ENCODE measurements around the gene SMPD2. TPM values are rescaled to one million over a fixed set of nuclear protein-coding genes. Genes with fewer than 3 reads are reported as not detected.

The SMPD2 gene
- total RNA-seq, 4 donors from 2014 or later, result 10.2 to 16.2 (median 10.7) TPM

DNA sequence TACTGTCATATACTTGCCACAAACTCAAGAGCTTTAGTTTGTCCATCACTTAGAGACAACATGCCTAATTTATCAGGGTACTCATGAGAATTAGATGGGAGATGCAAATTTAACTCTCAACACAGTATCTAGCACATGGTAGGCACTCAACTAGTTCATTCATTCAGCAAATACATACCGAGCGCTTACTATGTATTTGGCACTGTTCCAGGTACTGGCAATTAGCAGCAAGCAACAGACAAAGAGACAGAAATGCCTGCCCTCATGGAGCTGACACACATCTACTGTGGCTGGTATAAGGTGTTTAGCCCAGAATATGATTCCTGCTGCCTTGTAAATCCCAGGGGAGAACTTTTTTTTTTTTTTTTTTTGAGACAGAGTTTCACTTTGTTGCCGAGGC is 10.3 kb downstream of the SMPD2 start:
- TF ChIP-seq CTCF (IDR thresholded peaks at IDR 0.05), result no peak
- DNase-seq (ENCODE audit: low spot score) (no peak), ATAC-seq (ENCODE audit: low FRiP score) (no peak)

DNA sequence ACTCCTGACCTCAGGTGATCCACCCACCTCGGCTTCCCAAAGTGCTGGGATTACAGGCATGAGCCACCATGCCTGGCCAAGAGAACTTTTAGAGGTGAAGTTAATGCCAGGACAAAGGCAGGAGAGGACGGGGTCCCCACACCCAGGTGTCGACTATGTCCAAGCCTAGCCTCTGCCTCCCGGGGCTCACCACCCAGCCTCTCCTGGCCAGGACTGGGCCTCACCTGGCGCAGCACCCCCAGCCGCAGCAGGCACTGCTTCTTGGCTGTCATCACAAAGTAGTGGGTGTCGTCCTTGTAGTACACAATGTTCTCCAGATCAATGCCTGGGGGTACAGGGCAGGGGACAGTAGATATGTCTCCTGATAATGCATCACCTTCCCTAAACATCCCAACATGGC is 10.9 kb downstream of the SMPD2 start:
- no peak for TF ChIP-seq CTCF (IDR thresholded peaks at IDR 0.05)
- DNase-seq (ENCODE audit: low spot score), result no peak
- no peak for ATAC-seq (ENCODE audit: low FRiP score)

DNA sequence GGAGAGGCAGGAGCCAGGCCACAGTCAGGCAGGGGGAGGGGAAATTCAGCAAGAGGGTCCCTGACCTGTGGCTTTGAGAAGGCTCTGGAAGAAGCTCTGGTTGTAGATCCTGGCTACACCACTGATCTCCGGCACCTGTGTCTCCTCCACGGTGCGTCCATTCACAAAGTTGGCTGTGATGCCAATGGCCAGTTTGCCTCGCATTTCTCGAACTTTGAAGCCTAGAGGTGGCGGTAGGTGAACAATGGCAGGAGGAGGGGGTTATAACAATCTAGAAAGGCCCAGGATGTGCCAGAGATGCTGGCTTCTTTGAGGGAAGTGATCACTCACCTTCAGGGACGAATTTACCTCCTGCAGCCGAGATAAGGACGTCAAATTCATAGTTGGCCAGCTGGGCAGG is 11.7 kb downstream of the SMPD2 start:
- DNase-seq (ENCODE audit: low spot score), result no peak
- ATAC-seq (ENCODE audit: low FRiP score), result no peak
- no peak for TF ChIP-seq CTCF (IDR thresholded peaks at IDR 0.05)

DNA sequence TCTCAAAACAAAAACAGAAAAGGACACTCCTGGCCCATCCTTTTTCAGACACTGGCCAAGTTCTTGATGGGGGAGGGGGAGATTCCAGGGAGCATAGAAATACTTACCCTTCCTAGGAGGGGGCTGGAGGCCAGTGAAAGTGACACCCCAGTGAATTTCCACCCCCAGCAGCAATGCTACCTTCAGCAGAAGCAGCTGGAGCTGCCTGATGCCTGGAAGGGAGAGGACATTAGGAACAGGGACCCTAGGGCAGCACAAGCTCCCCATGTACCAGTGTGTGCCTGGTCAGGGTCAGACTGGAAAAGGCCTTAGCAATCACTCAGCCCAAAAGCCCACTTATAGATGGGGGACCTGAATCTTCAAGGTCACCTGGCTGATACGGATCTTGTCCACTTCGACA is 12.6 kb downstream of the SMPD2 start:
- no peak for TF ChIP-seq CTCF (IDR thresholded peaks at IDR 0.05)
- DNase-seq (ENCODE audit: low spot score) (no peak), ATAC-seq (ENCODE audit: low FRiP score) (no peak)

DNA sequence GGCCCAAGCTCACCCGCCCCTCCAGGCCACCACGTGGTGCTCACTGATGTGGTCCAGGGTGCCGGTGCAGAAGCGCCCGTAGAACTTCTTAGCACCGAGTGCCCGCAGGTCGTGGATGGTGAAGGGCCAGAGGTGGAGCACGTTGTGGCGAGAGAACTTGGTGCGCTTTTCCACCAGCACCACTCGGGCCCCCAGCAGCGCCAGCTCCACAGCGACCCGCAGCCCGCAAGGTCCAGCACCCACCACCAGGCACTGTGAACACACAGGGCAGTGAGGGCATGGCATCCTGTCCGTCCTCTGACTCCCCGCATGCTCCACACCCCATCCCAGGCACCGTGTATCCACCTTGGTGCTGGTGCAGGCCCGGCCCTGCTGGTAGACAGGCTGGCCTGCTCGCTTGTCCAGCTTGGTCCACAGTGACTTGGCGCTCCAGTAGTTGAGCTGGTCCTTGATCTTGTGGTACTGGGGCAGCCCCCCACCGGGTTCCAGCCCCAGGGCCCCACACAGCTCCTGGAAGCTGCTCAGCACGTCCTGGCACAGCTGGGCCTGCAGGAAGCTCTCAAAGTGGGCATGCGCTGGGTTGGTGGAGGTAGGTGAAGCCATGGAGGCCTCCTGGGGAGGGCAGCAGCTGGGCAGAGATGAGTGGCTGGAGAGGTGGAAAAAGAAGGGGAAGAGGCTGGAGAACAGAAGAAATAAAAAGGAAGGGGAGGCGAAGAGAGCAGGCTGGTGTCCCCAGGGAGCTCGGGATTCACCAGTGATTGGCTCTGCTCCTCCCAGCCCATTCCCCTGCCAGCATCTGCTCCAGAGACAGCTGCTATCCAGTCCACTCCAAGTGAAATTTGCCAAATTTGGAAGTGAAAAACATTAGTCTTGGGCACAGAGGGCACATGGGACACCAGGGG is 13.3 kb downstream of the SMPD2 start:
- DNase-seq (ENCODE audit: low spot score) (no peak), ATAC-seq (ENCODE audit: low FRiP score) (no peak)
- TF ChIP-seq CTCF (IDR thresholded peaks at IDR 0.05), result no peak

DNA sequence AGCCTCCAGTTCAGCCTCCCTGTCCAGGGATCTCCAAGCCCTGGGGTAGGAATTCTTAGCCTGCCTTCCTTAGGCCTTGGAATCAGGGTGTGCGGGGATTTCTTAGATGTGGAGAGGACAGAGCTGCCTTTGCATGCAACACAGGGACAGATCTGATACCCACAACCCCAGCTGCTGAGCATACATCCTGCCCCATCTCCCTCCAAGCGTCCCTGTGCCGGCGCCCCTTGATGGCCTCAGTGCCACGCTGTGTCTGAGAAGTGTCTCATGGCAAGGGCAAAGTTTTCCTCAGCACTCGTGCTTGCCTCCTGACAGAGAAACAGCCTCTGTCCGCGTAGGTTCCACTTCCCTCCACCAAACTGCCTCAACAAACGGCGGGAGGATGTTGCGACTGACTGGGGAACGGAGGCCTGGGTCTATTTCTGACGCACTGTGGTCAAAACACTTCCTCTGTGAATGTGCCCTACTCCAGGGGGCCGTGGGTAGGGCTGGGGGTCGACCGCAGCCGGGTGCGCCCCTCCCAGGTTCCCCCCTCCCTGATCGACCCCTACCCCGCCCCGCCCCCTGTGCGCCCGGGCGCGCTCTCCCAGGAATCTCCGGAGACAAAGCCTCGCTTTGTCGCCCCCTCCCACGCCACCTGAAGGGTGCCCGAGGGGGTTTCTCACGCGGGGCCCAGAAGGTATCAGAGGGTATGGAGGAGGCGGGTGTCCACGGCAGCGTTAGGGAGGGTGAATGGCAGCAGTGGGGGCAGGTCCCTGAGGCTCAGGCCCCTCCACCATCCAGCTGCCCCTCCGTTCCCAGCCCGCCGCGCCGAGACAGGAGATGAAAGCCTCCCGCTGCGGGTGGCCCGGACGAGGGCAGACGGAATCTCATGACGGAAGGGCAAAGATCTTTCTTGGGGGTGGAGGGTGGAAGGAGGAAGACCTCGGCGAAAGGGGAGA is 14.2 kb downstream of the SMPD2 start:
- no peak for ATAC-seq (ENCODE audit: low FRiP score)
- DNase-seq (ENCODE audit: low spot score), result no peak
- TF ChIP-seq CTCF (IDR thresholded peaks at IDR 0.05), result no peak
